ENCODE measurements around the gene PLSCR5. TPM values are rescaled to one million over a fixed set of nuclear protein-coding genes. Genes with fewer than 3 reads are reported as not detected.
A peak's percentile ranks its signal among the peaks of the same experiment; 100 is the strongest.

Gene PLSCR5
- total and polyA plus RNA-seq, 10 of the 15 experiments (the other 5 are each of a cell fraction or from before 2014, with no cell fraction given) = 0.06 TPM; not detected in 9

DNA sequence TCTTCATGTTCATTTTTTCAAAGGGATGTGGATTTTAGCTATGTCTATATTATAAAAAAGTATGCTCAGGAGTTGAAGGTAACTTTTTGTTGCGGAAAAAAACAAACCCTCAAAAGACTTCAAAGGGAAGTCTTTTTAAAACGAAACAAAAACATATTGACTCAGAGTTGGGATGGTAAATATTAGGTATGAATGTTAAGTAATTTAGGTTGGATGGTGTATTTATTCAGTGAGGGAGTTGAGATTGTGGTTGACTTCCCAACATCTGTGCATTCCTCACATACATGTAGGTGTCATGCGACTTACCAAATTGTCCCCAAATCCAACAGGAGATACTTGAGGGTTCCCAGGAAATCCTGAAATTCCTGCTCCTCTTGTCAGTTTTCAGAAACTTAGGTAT, 32.7 kb upstream of the PLSCR5 start:
- Histone ChIP-seq H2AFZ (ENCODE audit: control insufficient read depth, low read depth, low read length) (no peak overlapping the region), H3K79me2 (ENCODE audit: control insufficient read depth, insufficient read depth, low read length) (no peaks in the 10 kb centered on the region), H4K20me1 (ENCODE audit: control insufficient read depth, insufficient read depth) (no peaks in the 10 kb centered on the region), H3K36me3 (ENCODE audit: control insufficient read depth in 2 of 2, insufficient read depth in 2 of 2, low read length in 1 of 2) (no peaks in the 10 kb centered on the region), H3K4me2 (ENCODE audit: control insufficient read depth, insufficient read depth) (no peak overlapping the region), H3K27ac (ENCODE audit: control insufficient read depth, insufficient read depth) (no peak overlapping the region), H3K4me3 (no peak overlapping the region), H3K9ac (ENCODE audit: control insufficient read depth, insufficient read depth, low read length) (no peak overlapping the region), H3K27me3 (replicated peaks in 1 of 2; ENCODE audit: control insufficient read depth in 2 of 2, insufficient read depth in 2 of 2, low read length in 1 of 2) (no peaks in the 10 kb centered on the region), H3K9me3 (replicated peaks; ENCODE audit: control insufficient read depth, insufficient read depth, low read length) (no peaks in the 10 kb centered on the region), H3K4me1 (ENCODE audit: control insufficient read depth, insufficient read depth, low read length) (no peaks in the 10 kb centered on the region)
- DNase-seq (ENCODE audit: low read depth, low spot score) (no peak), FAIRE-seq (peak; percentile 31), ATAC-seq (no peak)
- no TSS peak for BruUV-seq (replicated peaks)
- SMC1A ChIA-PET (ENCODE audit: uncharacterized antibody, unreplicated experiment) = interaction anchor here (1.0 to 1.7 kb wide), 5 partner anchors 9 to 572 kb away, joined by 3 to 8 read pairs (median 4); no protein-coding TSS in a partner anchor
- RAD21 ChIA-PET (ENCODE audit: unreplicated experiment) = interaction anchor here (1.4 to 1.7 kb wide), 3 partner anchors 47 to 572 kb away, joined by 4 to 8 read pairs (median 6); no protein-coding TSS in a partner anchor
- intact Hi-C loops (cut with micrococcal nuclease; ENCODE audit: unreplicated experiment) = no loop called here
- WGBS (ENCODE audit: insufficient coverage, insufficient replicate concordance, low lambda C conversion rate, missing lambda C conversion rate) = 44% methylated on average over 3 of the region's 3 CpGs
- in situ Hi-C loops (cut with MboI) = no loop called here
- TF ChIP-seq HDAC2 (IDR thresholded peaks at IDR 0.05) (no peak), ZZZ3 (IDR thresholded peaks at IDR 0.05; ENCODE audit: control insufficient read depth, insufficient read length, low read depth) (no peak), WRNIP1 (IDR thresholded peaks at IDR 0.05; ENCODE audit: borderline replicate concordance, low read depth, low read length) (no peak), BHLHE40 (IDR thresholded peaks at IDR 0.05; ENCODE audit: borderline replicate concordance in 1 of 2, low read depth in 2 of 2, low read length in 1 of 2) (no peak), TCF7 (IDR thresholded peaks at IDR 0.05; ENCODE audit: borderline replicate concordance) (no peak), HCFC1 (IDR thresholded peaks at IDR 0.05; ENCODE audit: low read length) (no peak), HDGF (IDR thresholded peaks at IDR 0.05) (no peak), KLF5 (IDR thresholded peaks at IDR 0.05; ENCODE audit: partially characterized antibody) (no peak), EZH2 (IDR thresholded peaks at IDR 0.05; ENCODE audit: borderline replicate concordance, control insufficient read depth, low read depth, low read length) (no peak), POU2F2 (IDR thresholded peaks at IDR 0.05; ENCODE audit: borderline replicate concordance, low read depth, low read length) (no peak), NR2C1 (IDR thresholded peaks at IDR 0.05) (no peak), CEBPB (IDR thresholded peaks at IDR 0.05; ENCODE audit: borderline replicate concordance in 1 of 2, low read depth in 2 of 2, low read length in 2 of 2) (no peak)
- TF ChIP-seq, protein P1, sequence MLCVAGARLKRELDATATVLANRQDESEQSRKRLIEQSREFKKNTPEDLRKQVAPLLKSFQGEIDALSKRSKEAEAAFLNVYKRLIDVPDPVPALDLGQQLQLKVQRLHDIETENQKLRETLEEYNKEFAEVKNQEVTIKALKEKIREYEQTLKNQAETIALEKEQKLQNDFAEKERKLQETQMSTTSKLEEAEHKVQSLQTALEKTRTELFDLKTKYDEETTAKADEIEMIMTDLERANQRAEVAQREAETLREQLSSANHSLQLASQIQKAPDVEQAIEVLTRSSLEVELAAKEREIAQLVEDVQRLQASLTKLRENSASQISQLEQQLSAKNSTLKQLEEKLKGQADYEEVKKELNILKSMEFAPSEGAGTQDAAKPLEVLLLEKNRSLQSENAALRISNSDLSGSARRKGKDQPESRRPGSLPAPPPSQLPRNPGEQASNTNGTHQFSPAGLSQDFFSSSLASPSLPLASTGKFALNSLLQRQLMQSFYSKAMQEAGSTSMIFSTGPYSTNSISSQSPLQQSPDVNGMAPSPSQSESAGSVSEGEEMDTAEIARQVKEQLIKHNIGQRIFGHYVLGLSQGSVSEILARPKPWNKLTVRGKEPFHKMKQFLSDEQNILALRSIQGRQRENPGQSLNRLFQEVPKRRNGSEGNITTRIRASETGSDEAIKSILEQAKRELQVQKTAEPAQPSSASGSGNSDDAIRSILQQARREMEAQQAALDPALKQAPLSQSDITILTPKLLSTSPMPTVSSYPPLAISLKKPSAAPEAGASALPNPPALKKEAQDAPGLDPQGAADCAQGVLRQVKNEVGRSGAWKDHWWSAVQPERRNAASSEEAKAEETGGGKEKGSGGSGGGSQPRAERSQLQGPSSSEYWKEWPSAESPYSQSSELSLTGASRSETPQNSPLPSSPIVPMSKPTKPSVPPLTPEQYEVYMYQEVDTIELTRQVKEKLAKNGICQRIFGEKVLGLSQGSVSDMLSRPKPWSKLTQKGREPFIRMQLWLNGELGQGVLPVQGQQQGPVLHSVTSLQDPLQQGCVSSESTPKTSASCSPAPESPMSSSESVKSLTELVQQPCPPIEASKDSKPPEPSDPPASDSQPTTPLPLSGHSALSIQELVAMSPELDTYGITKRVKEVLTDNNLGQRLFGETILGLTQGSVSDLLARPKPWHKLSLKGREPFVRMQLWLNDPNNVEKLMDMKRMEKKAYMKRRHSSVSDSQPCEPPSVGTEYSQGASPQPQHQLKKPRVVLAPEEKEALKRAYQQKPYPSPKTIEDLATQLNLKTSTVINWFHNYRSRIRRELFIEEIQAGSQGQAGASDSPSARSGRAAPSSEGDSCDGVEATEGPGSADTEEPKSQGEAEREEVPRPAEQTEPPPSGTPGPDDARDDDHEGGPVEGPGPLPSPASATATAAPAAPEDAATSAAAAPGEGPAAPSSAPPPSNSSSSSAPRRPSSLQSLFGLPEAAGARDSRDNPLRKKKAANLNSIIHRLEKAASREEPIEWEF (IDR thresholded peaks at IDR 0.05; ENCODE audit: insufficient replicate concordance, low read depth, low read length) = no peak
- TF ChIP-seq, protein P2, sequence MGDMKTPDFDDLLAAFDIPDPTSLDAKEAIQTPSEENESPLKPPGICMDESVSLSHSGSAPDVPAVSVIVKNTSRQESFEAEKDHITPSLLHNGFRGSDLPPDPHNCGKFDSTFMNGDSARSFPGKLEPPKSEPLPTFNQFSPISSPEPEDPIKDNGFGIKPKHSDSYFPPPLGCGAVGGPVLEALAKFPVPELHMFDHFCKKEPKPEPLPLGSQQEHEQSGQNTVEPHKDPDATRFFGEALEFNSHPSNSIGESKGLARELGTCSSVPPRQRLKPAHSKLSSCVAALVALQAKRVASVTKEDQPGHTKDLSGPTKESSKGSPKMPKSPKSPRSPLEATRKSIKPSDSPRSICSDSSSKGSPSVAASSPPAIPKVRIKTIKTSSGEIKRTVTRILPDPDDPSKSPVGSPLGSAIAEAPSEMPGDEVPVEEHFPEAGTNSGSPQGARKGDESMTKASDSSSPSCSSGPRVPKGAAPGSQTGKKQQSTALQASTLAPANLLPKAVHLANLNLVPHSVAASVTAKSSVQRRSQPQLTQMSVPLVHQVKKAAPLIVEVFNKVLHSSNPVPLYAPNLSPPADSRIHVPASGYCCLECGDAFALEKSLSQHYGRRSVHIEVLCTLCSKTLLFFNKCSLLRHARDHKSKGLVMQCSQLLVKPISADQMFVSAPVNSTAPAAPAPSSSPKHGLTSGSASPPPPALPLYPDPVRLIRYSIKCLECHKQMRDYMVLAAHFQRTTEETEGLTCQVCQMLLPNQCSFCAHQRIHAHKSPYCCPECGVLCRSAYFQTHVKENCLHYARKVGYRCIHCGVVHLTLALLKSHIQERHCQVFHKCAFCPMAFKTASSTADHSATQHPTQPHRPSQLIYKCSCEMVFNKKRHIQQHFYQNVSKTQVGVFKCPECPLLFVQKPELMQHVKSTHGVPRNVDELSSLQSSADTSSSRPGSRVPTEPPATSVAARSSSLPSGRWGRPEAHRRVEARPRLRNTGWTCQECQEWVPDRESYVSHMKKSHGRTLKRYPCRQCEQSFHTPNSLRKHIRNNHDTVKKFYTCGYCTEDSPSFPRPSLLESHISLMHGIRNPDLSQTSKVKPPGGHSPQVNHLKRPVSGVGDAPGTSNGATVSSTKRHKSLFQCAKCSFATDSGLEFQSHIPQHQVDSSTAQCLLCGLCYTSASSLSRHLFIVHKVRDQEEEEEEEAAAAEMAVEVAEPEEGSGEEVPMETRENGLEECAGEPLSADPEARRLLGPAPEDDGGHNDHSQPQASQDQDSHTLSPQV (IDR thresholded peaks at IDR 0.05) = no peak
- POLR2A ChIA-PET = no interaction called here
- CTCF ChIA-PET = interaction anchor here (0.6 to 2.6 kb wide), 11 partner anchors 9 to 449 kb away, joined by 3 to 25 read pairs (median 5); no protein-coding TSS in a partner anchor
